Naive B cell (primary cell): ENCODE results near the gene TOP2A. TPM values are rescaled to one million over a fixed set of nuclear protein-coding genes. Genes with fewer than 3 reads are reported as not detected.

ENCODE experiments used
- ATAC-seq, 2 donors: fragments of 150-1000 bp; cut with Tn5 transposase; 2 replicates each; pipeline ENCODE4 v1.10.0; 2021; ENCODE audit warnings: low read depth in 2 of 2, mild to moderate bottlenecking in 2 of 2, moderate library complexity in 2 of 2
- DNase-seq: peaks from one replicate; pipeline ENCODE4 v3.0.0; 2022
- H3K27ac Mint-ChIP-seq, 6 donors: one replicate each; pipeline ENCODE4 v1.8.0; 2020 to 2022; ENCODE audit warnings: mild to moderate bottlenecking in 6 of 6, mixed read lengths in 6 of 6, moderate library complexity in 5 of 6, inconsistent platforms in 2 of 6
- H3K27me3 Mint-ChIP-seq, 3 donors: one replicate each; pipeline ENCODE4 v1.8.0; 2021 to 2022; ENCODE audit warnings: mixed read lengths in 3 of 3, mild to moderate bottlenecking in 1 of 3
- H3K36me3 Mint-ChIP-seq, 2 donors: one replicate each; pipeline ENCODE4 v1.8.0; 2020 to 2022; ENCODE audit warnings: mixed read lengths in 2 of 2, inconsistent platforms in 1 of 2, mild to moderate bottlenecking in 1 of 2
- H3K4me1 Mint-ChIP-seq, 3 donors: one replicate each; pipeline ENCODE4 v1.8.0; 2020 to 2022; ENCODE audit warnings: mixed read lengths in 3 of 3, inconsistent platforms in 1 of 3, mild to moderate bottlenecking in 1 of 3, moderate library complexity in 1 of 3
- H3K4me3 Mint-ChIP-seq, 8 donors: one replicate each; pipeline ENCODE4 v1.8.0; 2020 to 2022; ENCODE audit warnings: mild to moderate bottlenecking in 8 of 8, mixed read lengths in 8 of 8, moderate library complexity in 8 of 8, inconsistent platforms in 2 of 8
- H3K9me3 Mint-ChIP-seq, 7 donors: one replicate each; pipeline ENCODE4 v1.8.0; 2020 to 2022; ENCODE audit warnings: mixed read lengths in 7 of 7, mild to moderate bottlenecking in 5 of 7, inconsistent platforms in 2 of 7, moderate library complexity in 1 of 7
- polyA plus RNA-seq, 6 donors: library from polyadenylated mRNA; unstranded; fragments of 300-500 nt; fragmentation: Illumina TruSeq; gene quantifications; one replicate each; pipeline ENCODE4 v1.2.3, GENCODE V29; 2021; ENCODE audit warnings: low read depth in 6 of 6

The TOP2A gene
- polyA plus RNA-seq, 6 donors from 2014 or later: 0.49 to 1.7 (median 0.79) TPM; not detected in 1

GRCh38 chr17:40361925-40362695, 55.6 kb downstream of the TOP2A start:
- no peaks in the 10 kb centered on the region for H3K9me3 Mint-ChIP-seq
- DNase-seq (no peak), ATAC-seq (peak; percentile 18 to 20)
- H3K36me3 Mint-ChIP-seq: no peaks in the 10 kb centered on the region
- H3K27ac Mint-ChIP-seq: peak overlapping the region in 2 of 6 donors; percentile 13 to 60
- H3K4me1 Mint-ChIP-seq: peaks cover 12 to 25% (median 17%) of the 10 kb centered on the region in 3 donors
- H3K27me3 Mint-ChIP-seq: peaks cover 5 to 32% (median 32%) of the 10 kb centered on the region in 3 donors
- peak overlapping the region; percentile 11 to 74 (median 70) for H3K4me3 Mint-ChIP-seq

- Mint-ChIP-seq H3K4me1 (peaks cover 12 to 25% (median 17%) of the 10 kb centered on the region in 3 donors), H3K27ac (peak overlapping the region in 1 of 6 donors; percentile 20), H3K36me3 (no peaks in the 10 kb centered on the region), H3K4me3 (peak overlapping the region; percentile 4 to 84 (median 46)), H3K27me3 (peaks cover 5 to 32% (median 32%) of the 10 kb centered on the region in 3 donors), H3K9me3 (no peaks in the 10 kb centered on the region)
- ATAC-seq (no peak), DNase-seq (no peak)
These were observed 56.4 kb downstream of the TOP2A start for GRCh38 chr17:40361063-40361924.

- Mint-ChIP-seq H3K4me1 (peaks cover 12 to 30% (median 17%) of the 10 kb centered on the region in 3 donors), H3K27me3 (peaks cover 5 to 32% (median 32%) of the 10 kb centered on the region in 3 donors), H3K27ac (no peak overlapping the region), H3K9me3 (no peaks in the 10 kb centered on the region), H3K4me3 (peak overlapping the region in 1 of 8 donors; percentile 38), H3K36me3 (no peaks in the 10 kb centered on the region)
- DNase-seq: no peak
- ATAC-seq: no peak
These were observed 57.6 kb downstream of the TOP2A start for GRCh38 chr17:40360091-40360490.

- Mint-ChIP-seq H3K36me3 (no peaks in the 10 kb centered on the region), H3K4me3 (peak overlapping the region in 4 of 8 donors; percentile 6 to 61 (median 28)), H3K27me3 (peaks cover 5 to 32% (median 24%) of the 10 kb centered on the region in 3 donors), H3K4me1 (peaks cover 13 to 32% (median 20%) of the 10 kb centered on the region in 3 donors), H3K27ac (peak overlapping the region in 5 of 6 donors; percentile 47 to 84 (median 61)), H3K9me3 (no peaks in the 10 kb centered on the region)
- ATAC-seq (peak; percentile 41 to 51), DNase-seq (peak; percentile 80)
These were observed 59.2 kb downstream of the TOP2A start for GRCh38 chr17:40358323-40359038.

GRCh38 chr17:40356990-40357881, 60.5 kb downstream of the TOP2A start:
- Mint-ChIP-seq H3K4me3 (no peak overlapping the region), H3K4me1 (peaks cover 12 to 34% (median 30%) of the 10 kb centered on the region in 3 donors), H3K27me3 (peaks cover 5 to 21% (median 14%) of the 10 kb centered on the region in 3 donors), H3K36me3 (peaks cover 0 to 8% of the 10 kb centered on the region in 2 donors), H3K9me3 (no peaks in the 10 kb centered on the region), H3K27ac (peak overlapping the region in 2 of 6 donors; percentile 80 to 82)
- no peak for ATAC-seq
- DNase-seq: no peak

GRCh38 chr17:40355804-40356758, 61.6 kb downstream of the TOP2A start:
- H3K4me3 Mint-ChIP-seq: no peak overlapping the region
- DNase-seq (no peak), ATAC-seq (no peak)
- H3K4me1 Mint-ChIP-seq: peaks cover 23 to 41% (median 39%) of the 10 kb centered on the region in 3 donors
- peaks cover 1 to 14% (median 6%) of the 10 kb centered on the region in 3 donors for H3K27me3 Mint-ChIP-seq
- peak overlapping the region in 2 of 6 donors; percentile 39 to 56 for H3K27ac Mint-ChIP-seq
- H3K36me3 Mint-ChIP-seq: peaks cover 0 to 11% of the 10 kb centered on the region in 2 donors
- H3K9me3 Mint-ChIP-seq: no peaks in the 10 kb centered on the region

- ATAC-seq: peak; percentile 63 to 75
- DNase-seq: peak; percentile 83
- Mint-ChIP-seq H3K36me3 (peaks cover 0 to 11% of the 10 kb centered on the region in 2 donors), H3K9me3 (no peaks in the 10 kb centered on the region), H3K27ac (peak overlapping the region in 4 of 6 donors; percentile 30 to 83 (median 43)), H3K4me1 (peaks cover 24 to 45% (median 41%) of the 10 kb centered on the region in 3 donors), H3K27me3 (peaks cover 0 to 6% (median 0%) of the 10 kb centered on the region in 3 donors), H3K4me3 (peak overlapping the region in 2 of 8 donors; percentile 20 to 72)
These were observed 62.4 kb downstream of the TOP2A start for GRCh38 chr17:40355123-40355803.

- DNase-seq (no peak), ATAC-seq (no peak)
- Mint-ChIP-seq H3K4me1 (peaks cover 27 to 51% (median 49%) of the 10 kb centered on the region in 3 donors), H3K4me3 (peak overlapping the region in 1 of 8 donors; percentile 20), H3K36me3 (peaks cover 0 to 13% of the 10 kb centered on the region in 2 donors), H3K27ac (peak overlapping the region in 4 of 6 donors; percentile 30 to 83 (median 62)), H3K9me3 (no peaks in the 10 kb centered on the region), H3K27me3 (no peaks in the 10 kb centered on the region)
These were observed 63.2 kb downstream of the TOP2A start for GRCh38 chr17:40354221-40355122.

GRCh38 chr17:40352779-40353394, 64.8 kb downstream of the TOP2A start:
- Mint-ChIP-seq H3K4me3 (peak overlapping the region in 3 of 8 donors; percentile 6 to 69 (median 66)), H3K27me3 (no peaks in the 10 kb centered on the region), H3K36me3 (peaks cover 0 to 19% of the 10 kb centered on the region in 2 donors), H3K9me3 (no peaks in the 10 kb centered on the region), H3K4me1 (peaks cover 41 to 56% (median 50%) of the 10 kb centered on the region in 3 donors), H3K27ac (peak overlapping the region in 5 of 6 donors; percentile 70 to 99 (median 88))
- DNase-seq: no peak
- peak; percentile 31 to 40 for ATAC-seq
